B cell (primary cell): ENCODE measurements around the gene CHD9. TPM values are rescaled to one million over a fixed set of nuclear protein-coding genes. Genes with fewer than 3 reads are reported as not detected.
A peak's percentile ranks its signal among the peaks of the same experiment; 100 is the strongest.

Experiments used
- ATAC-seq: fragments of 200-7000 bp; cut with Tn5 transposase; one replicate; pipeline ENCODE4 v1.10.0; 2021; ENCODE audit warnings: low read depth, mild to moderate bottlenecking, moderate number of reproducible peaks, moderate library complexity
- CTCF ChIA-PET: fragments of 350-600 bp; sonication (Branson Sonifier 250); formaldehyde crosslinking; loops from one replicate; lab custom pipeline; 2021; ENCODE audit warnings: antibody characterized with exemption, inconsistent platforms; lab: Charles Lee
- POLR2A ChIA-PET: fragments of 350-600 bp; sonication (Branson Sonifier 250); formaldehyde crosslinking; loops from one replicate; lab custom pipeline; 2021; ENCODE audit warnings: antibody characterized with exemption; lab: Charles Lee
- DNase-seq: peaks from one replicate; pipeline ENCODE4 v3.0.0; 2013
- H2AFZ ChIP-seq: 2 replicates; pipeline ENCODE4 v1.6.1; 2012; ENCODE audit warnings: mild to moderate bottlenecking, low read depth, low read length; ENCODE audit not compliant: insufficient read depth, poor library complexity, severe bottlenecking
- H3K27ac ChIP-seq, 2 donors: 1 replicate in 1 of 2; 2 replicates in 1 of 2; pipeline ENCODE4 v1.5.1; 2012 to 2013; ENCODE audit warnings: low read length in 2 of 2, mild to moderate bottlenecking in 2 of 2, moderate library complexity in 1 of 2
- H3K27me3 ChIP-seq, 4 experiments: fragments of 200-600 bp in 1 of 4; sonication (generic) in 1 of 4; replicated peaks in 1 of 4; 1 replicate in 2 of 4; 2 replicates in 2 of 4; pipeline versions ENCODE4 v1.6.1 to v1.7.0; 2013 to 2016; ENCODE audit warnings: low read length in 3 of 4, mild to moderate bottlenecking in 2 of 4, mixed read lengths in 1 of 4, moderate library complexity in 1 of 4; ENCODE audit not compliant: insufficient read depth in 4 of 4, control insufficient read depth in 3 of 4; ENCODE audit errors: control extremely low read depth in 1 of 4
- H3K36me3 ChIP-seq, 2 experiments: replicated peaks in 1 of 2; 1 replicate in 1 of 2; 2 replicates in 1 of 2; pipeline versions ENCODE4 v1.6.1 to v1.7.1; 2013; ENCODE audit warnings: low read length in 1 of 2; ENCODE audit not compliant: insufficient read depth in 2 of 2, control insufficient read depth in 1 of 2; ENCODE audit errors: control extremely low read depth in 1 of 2, extremely low read depth in 1 of 2
- H3K4me1 ChIP-seq, 2 donors: fragments of 200-600 bp in 1 of 2; sonication (generic) in 1 of 2; 1 replicate in 1 of 2; 2 replicates in 1 of 2; pipeline versions ENCODE4 v1.5.1 to v1.6.1; 2013 to 2017; ENCODE audit warnings: low read length in 2 of 2; ENCODE audit not compliant: control insufficient read depth in 2 of 2, insufficient read depth in 2 of 2
- H3K4me2 ChIP-seq: replicated peaks from 2 replicates; pipeline ENCODE3; 2012; ENCODE audit warnings: mild to moderate bottlenecking, low read depth, low read length; ENCODE audit not compliant: poor library complexity, severe bottlenecking
- H3K4me3 ChIP-seq, 5 experiments: fragments of 200-600 bp in 1 of 5; sonication (generic) in 1 of 5; 1 replicate in 3 of 5; 2 replicates in 2 of 5; pipeline versions ENCODE4 v1.5.1 to v1.7.0; 2011 to 2016; ENCODE audit warnings: low read length in 4 of 5, mild to moderate bottlenecking in 4 of 5, low read depth in 2 of 5, control low read depth in 1 of 5, moderate library complexity in 1 of 5; ENCODE audit not compliant: insufficient read depth in 1 of 5; ENCODE audit errors: control extremely low read depth in 1 of 5, extremely low read depth in 1 of 5
- H3K79me2 ChIP-seq: fragments of 200-600 bp; sonication (generic); one replicate; pipeline ENCODE4 v1.6.0; 2016; ENCODE audit warnings: low read length; ENCODE audit not compliant: control insufficient read depth, insufficient read depth
- H3K9ac ChIP-seq: fragments of 200-600 bp; sonication (generic); 2 replicates; pipeline ENCODE4 v1.6.1; 2017; ENCODE audit warnings: mild to moderate bottlenecking, low read length, moderate library complexity
- H3K9me3 ChIP-seq, 3 donors: one replicate each; pipeline versions ENCODE4 v1.6.1 to v1.7.1; 2013; ENCODE audit warnings: low read length in 2 of 3; ENCODE audit not compliant: control insufficient read depth in 2 of 3, insufficient read depth in 1 of 3; ENCODE audit errors: control extremely low read depth in 1 of 3
- H4K20me1 ChIP-seq: 2 replicates; pipeline ENCODE4 v1.6.0; 2012; ENCODE audit warnings: mild to moderate bottlenecking, low read length; ENCODE audit not compliant: insufficient read depth, control insufficient read depth, poor library complexity, severe bottlenecking
- H3K27ac Mint-ChIP-seq: one replicate; pipeline ENCODE4 v1.8.0; 2021; ENCODE audit warnings: mixed read lengths
- H3K27me3 Mint-ChIP-seq: one replicate; pipeline ENCODE4 v1.8.0; 2021; ENCODE audit warnings: mixed read lengths
- H3K4me1 Mint-ChIP-seq: one replicate; pipeline ENCODE4 v1.8.0; 2021; ENCODE audit warnings: mixed read lengths
- H3K4me3 Mint-ChIP-seq: one replicate; pipeline ENCODE4 v1.8.0; 2021; ENCODE audit warnings: mixed read lengths
- H3K9me3 Mint-ChIP-seq: one replicate; pipeline ENCODE4 v1.8.0; 2022; ENCODE audit warnings: mixed read lengths; ENCODE audit not compliant: insufficient read depth
- CTCF ChIP-seq: fragments of 200-600 bp; IDR thresholded peaks from one replicate; pipeline ENCODE4 v1.8.0; 2022; ENCODE audit warnings: antibody characterized with exemption, mild to moderate bottlenecking
- EZH2 ChIP-seq: IDR thresholded peaks from 2 replicates; pipeline ENCODE4 v1.6.1; 2012; ENCODE audit warnings: borderline replicate concordance, low read depth, mild to moderate bottlenecking, moderate library complexity, low read length; ENCODE audit not compliant: insufficient read depth, poor library complexity, severe bottlenecking
- WGBS: methylation state at CpG from one replicate; pipeline ENCODE4 v1.1.5; 2013; ENCODE audit warnings: missing lambda C conversion rate; ENCODE audit not compliant: insufficient coverage; 5-methylcytosine and 5-hydroxymethylcytosine counted together
- intact Hi-C: fragments of 100-400 bp; cut with micrococcal nuclease; formaldehyde crosslinking; loops from one replicate; pipeline ENCODE4 v1.10.0; 2022
- polyA plus RNA-seq: library from polyadenylated mRNA; depleted of rRNA; stranded (reverse); fragments of >200 nt; gene quantifications from 2 replicates; pipeline ENCODE4 v1.2.3, GENCODE V29; 2012
- total RNA-seq, 2 donors: library from RNA; stranded (reverse); fragments of 120-200 nt in 1 of 2; gene quantifications; 1 replicate in 1 of 2; 2 replicates in 1 of 2; pipeline versions ENCODE4 v1.2.3 to v1.2.4, GENCODE V29; 2013 to 2022

CHD9 gene
- total and polyA plus RNA-seq, 2 donors (not counting 1 experiment from before 2014, with no cell fraction given), result 12.2 to 102 TPM

- peak overlapping the region; percentile 33 for H3K9ac ChIP-seq
- DNase-seq (no peak), ATAC-seq (no peak)
- WGBS, result no CpG with 5 or more reads among the region's 4 CpGs
- peaks cover 0 to 2% of the 10 kb centered on the region in 2 experiments for H3K36me3 ChIP-seq
- intact Hi-C loops, result no loop called here
- no peaks in the 10 kb centered on the region for H3K27me3 ChIP-seq
- peaks cover 52 to 59% of the 10 kb centered on the region in 2 donors for H3K4me1 ChIP-seq
- H3K4me1 Mint-ChIP-seq, result peaks cover 59% of the 10 kb centered on the region
- H2AFZ ChIP-seq, result no peak overlapping the region
- H3K27ac ChIP-seq, result peak overlapping the region in 1 of 2 donors; percentile 61
- no peaks in the 10 kb centered on the region for H3K9me3 ChIP-seq
- H3K79me2 ChIP-seq, result peaks cover 75% of the 10 kb centered on the region
- H3K9me3 Mint-ChIP-seq, result no peaks in the 10 kb centered on the region
- CTCF ChIA-PET, result interaction anchor here (1.5 kb wide), 1 partner anchor 34 kb away, joined by 4 read pairs; no protein-coding TSS in a partner anchor
- H3K4me2 ChIP-seq, result peak overlapping the region; percentile 68
- H3K4me3 Mint-ChIP-seq, result peak overlapping the region; percentile 79
- peak overlapping the region; percentile 89 for H3K27ac Mint-ChIP-seq
- H3K27me3 Mint-ChIP-seq, result no peaks in the 10 kb centered on the region
- no peaks in the 10 kb centered on the region for H4K20me1 ChIP-seq
- no peak overlapping the region for H3K4me3 ChIP-seq
- TF ChIP-seq CTCF, result no peak
- TF ChIP-seq EZH2, result no peak
- POLR2A ChIA-PET, result no interaction called here
Measured at GRCh38 chr16:53089434-53090285, 34.9 kb downstream of the CHD9 start.

- no peaks in the 10 kb centered on the region for H3K27me3 ChIP-seq
- Mint-ChIP-seq H3K27me3 (no peaks in the 10 kb centered on the region), H3K27ac (peak overlapping the region; percentile 89), H3K9me3 (no peaks in the 10 kb centered on the region), H3K4me3 (peak overlapping the region; percentile 79), H3K4me1 (peaks cover 64% of the 10 kb centered on the region)
- 30% methylated on average over 4 of the region's 5 CpGs for WGBS
- H4K20me1 ChIP-seq, result no peaks in the 10 kb centered on the region
- H3K36me3 ChIP-seq, result no peaks in the 10 kb centered on the region
- H3K27ac ChIP-seq, result peak overlapping the region; percentile 21 to 61
- no peak for ATAC-seq
- peaks cover 76% of the 10 kb centered on the region for H3K79me2 ChIP-seq
- ChIA-PET POLR2A (no interaction called here), CTCF (interaction anchor here (1.5 to 2.6 kb wide), 2 partner anchors 29 to 34 kb away, joined by 4 to 10 read pairs; no protein-coding TSS in a partner anchor)
- no peak for TF ChIP-seq CTCF
- TF ChIP-seq EZH2, result no peak
- peak overlapping the region; percentile 42 for H2AFZ ChIP-seq
- intact Hi-C loops, result no loop called here
- H3K9me3 ChIP-seq, result no peaks in the 10 kb centered on the region
- no peak overlapping the region for H3K4me3 ChIP-seq
- peak overlapping the region; percentile 33 for H3K9ac ChIP-seq
- no peak for DNase-seq
- H3K4me2 ChIP-seq, result peak overlapping the region; percentile 68
- peaks cover 52 to 59% of the 10 kb centered on the region in 2 donors for H3K4me1 ChIP-seq
Measured at GRCh38 chr16:53090286-53090590, 35.4 kb downstream of the CHD9 start.
